ENCODE data around the gene SEMA4F.

Gene SEMA4F

GRCh38 chr2:74682501-74682900, 28.5 kb downstream of the SEMA4F start:
- no peak overlapping the region for H3K4me3 ChIP-seq (ENCODE audit: low read depth, low read length)
- TF ChIP-seq CTCF (IDR thresholded peaks at IDR 0.05; ENCODE audit: low read depth, low read length): no peak

- no peak overlapping the region for H3K4me3 ChIP-seq (ENCODE audit: low read depth, low read length)
- no peak for TF ChIP-seq CTCF (IDR thresholded peaks at IDR 0.05; ENCODE audit: low read depth, low read length)
Observed at GRCh38 chr2:74685408-74685807, 31.4 kb downstream of the SEMA4F start.

- no peak overlapping the region for H3K4me3 ChIP-seq (ENCODE audit: low read depth, low read length)
- TF ChIP-seq CTCF (IDR thresholded peaks at IDR 0.05; ENCODE audit: low read depth, low read length): no peak
Observed at GRCh38 chr2:74688881-74689280, 34.8 kb downstream of the SEMA4F start.

GRCh38 chr2:74689671-74690070, 35.6 kb downstream of the SEMA4F start:
- no peak overlapping the region for H3K4me3 ChIP-seq (ENCODE audit: low read depth, low read length)
- TF ChIP-seq CTCF (IDR thresholded peaks at IDR 0.05; ENCODE audit: low read depth, low read length): no peak

- TF ChIP-seq CTCF (IDR thresholded peaks at IDR 0.05; ENCODE audit: low read depth, low read length): peak; percentile 68
- H3K4me3 ChIP-seq (ENCODE audit: low read depth, low read length): no peak overlapping the region
Observed at GRCh38 chr2:74690571-74690970, 36.5 kb downstream of the SEMA4F start.

- H3K4me3 ChIP-seq (ENCODE audit: low read depth, low read length): no peak overlapping the region
- no peak for TF ChIP-seq CTCF (IDR thresholded peaks at IDR 0.05; ENCODE audit: low read depth, low read length)
Observed at GRCh38 chr2:74691929-74692328, 37.9 kb downstream of the SEMA4F start.

- no peak for TF ChIP-seq CTCF (IDR thresholded peaks at IDR 0.05; ENCODE audit: low read depth, low read length)
- no peak overlapping the region for H3K4me3 ChIP-seq (ENCODE audit: low read depth, low read length)
Observed at GRCh38 chr2:74693213-74693612, 39.2 kb downstream of the SEMA4F start.
